ENCODE measurements around the gene ACP3. TPM values are rescaled to one million over a fixed set of nuclear protein-coding genes. Genes with fewer than 3 reads are reported as not detected.

Gene ACP3
- polyA plus RNA-seq, 1 donor (not counting 4 experiments of a cell fraction or from before 2014, with no cell fraction given) = 1.3 TPM

- H3K27ac ChIP-seq (ENCODE audit: control insufficient read depth, insufficient read depth, low read length) = no peak overlapping the region
- no peaks in the 10 kb centered on the region for H4K20me1 ChIP-seq (ENCODE audit: control insufficient read depth, extremely low read depth, insufficient read depth, low read length)
- no peaks in the 10 kb centered on the region for H3K9me1 ChIP-seq (ENCODE audit: control insufficient read depth, extremely low read depth, insufficient read depth, low read length)
- no peaks in the 10 kb centered on the region for H3K79me2 ChIP-seq (ENCODE audit: control insufficient read depth, insufficient read depth, low read length)
- no peaks in the 10 kb centered on the region for H3K9me3 ChIP-seq (ENCODE audit: control insufficient read depth, low read depth, low read length)
- H3K4me1 ChIP-seq (ENCODE audit: control insufficient read depth, extremely low read depth, insufficient read depth, low read length) = no peaks in the 10 kb centered on the region
- no peak for DNase-seq (ENCODE audit: low read depth, low spot score)
- dilution Hi-C loops (cut with MboI; ENCODE audit: extremely low pct_ligation_motif_present, low sequenced_read_pairs) = no loop called here
- H2AFZ ChIP-seq (ENCODE audit: control insufficient read depth, low read length) = no peak overlapping the region
- no peak overlapping the region for H3K4me2 ChIP-seq (ENCODE audit: control insufficient read depth, extremely low read depth, insufficient read depth, low read depth, low read length)
- no peak overlapping the region for H3K9ac ChIP-seq (ENCODE audit: control insufficient read depth, extremely low read depth, insufficient read depth, low read length)
- no peaks in the 10 kb centered on the region for H3K27me3 ChIP-seq (ENCODE audit: control insufficient read depth, extremely low read depth, insufficient read depth, low read length)
- no peaks in the 10 kb centered on the region for H3K36me3 ChIP-seq (ENCODE audit: control insufficient read depth in 2 of 2, extremely low read depth in 1 of 2, insufficient read depth in 2 of 2, low read length in 2 of 2)
- TF ChIP-seq EZH2 (IDR thresholded peaks at IDR 0.05; ENCODE audit: low read length) (no peak), CTCF (optimal IDR thresholded peaks at IDR 0.05 in 1 of 3, IDR thresholded peaks at IDR 0.05 in 1 of 3, conservative IDR thresholded peaks at IDR 0.05 in 1 of 3; ENCODE audit: extremely low read depth in 1 of 3, insufficient read depth in 2 of 3, low read length in 3 of 3) (no peak)
- no peak overlapping the region for H3K4me3 ChIP-seq (ENCODE audit: control insufficient read depth in 2 of 3, extremely low read depth in 1 of 3, insufficient read depth in 2 of 3, low read depth in 1 of 3, low read length in 3 of 3)
- no peak for FAIRE-seq
Observed at GRCh38 chr3:132283916-132284405, 33.2 kb upstream of the ACP3 start.

GRCh38 chr3:132284781-132285619, 32.2 kb upstream of the ACP3 start:
- Histone ChIP-seq H3K36me3 (ENCODE audit: control insufficient read depth in 2 of 2, extremely low read depth in 1 of 2, insufficient read depth in 2 of 2, low read length in 2 of 2) (no peaks in the 10 kb centered on the region), H3K27ac (ENCODE audit: control insufficient read depth, insufficient read depth, low read length) (no peak overlapping the region), H3K4me3 (ENCODE audit: control insufficient read depth in 2 of 3, extremely low read depth in 1 of 3, insufficient read depth in 2 of 3, low read depth in 1 of 3, low read length in 3 of 3) (no peak overlapping the region), H3K4me2 (ENCODE audit: control insufficient read depth, extremely low read depth, insufficient read depth, low read depth, low read length) (no peak overlapping the region), H3K9me3 (ENCODE audit: control insufficient read depth, low read depth, low read length) (no peaks in the 10 kb centered on the region), H2AFZ (ENCODE audit: control insufficient read depth, low read length) (no peak overlapping the region), H3K79me2 (ENCODE audit: control insufficient read depth, insufficient read depth, low read length) (no peaks in the 10 kb centered on the region), H4K20me1 (ENCODE audit: control insufficient read depth, extremely low read depth, insufficient read depth, low read length) (no peaks in the 10 kb centered on the region), H3K9ac (ENCODE audit: control insufficient read depth, extremely low read depth, insufficient read depth, low read length) (no peak overlapping the region), H3K9me1 (ENCODE audit: control insufficient read depth, extremely low read depth, insufficient read depth, low read length) (no peaks in the 10 kb centered on the region), H3K27me3 (ENCODE audit: control insufficient read depth, extremely low read depth, insufficient read depth, low read length) (no peaks in the 10 kb centered on the region), H3K4me1 (ENCODE audit: control insufficient read depth, extremely low read depth, insufficient read depth, low read length) (no peaks in the 10 kb centered on the region)
- TF ChIP-seq CTCF (optimal IDR thresholded peaks at IDR 0.05 in 1 of 3, IDR thresholded peaks at IDR 0.05 in 1 of 3, conservative IDR thresholded peaks at IDR 0.05 in 1 of 3; ENCODE audit: extremely low read depth in 1 of 3, insufficient read depth in 2 of 3, low read length in 3 of 3) = no peak
- no peak for TF ChIP-seq EZH2 (IDR thresholded peaks at IDR 0.05; ENCODE audit: low read length)
- dilution Hi-C loops (cut with MboI; ENCODE audit: extremely low pct_ligation_motif_present, low sequenced_read_pairs) = no loop called here
- DNase-seq (ENCODE audit: low read depth, low spot score) (no peak), FAIRE-seq (no peak)

All from keratinocyte (primary cell).